IMR-90 (cell line): ENCODE measurements around the gene F12. TPM values are rescaled to one million over a fixed set of nuclear protein-coding genes. Genes with fewer than 3 reads are reported as not detected.

Source experiments
- ATAC-seq: fragments of 200-7000 bp; cut with Tn5 transposase; 2 replicates; pipeline ENCODE4 v1.9.1; 2020; ENCODE audit warnings: low read depth, mild to moderate bottlenecking, moderate library complexity
- BruUV-seq: library from RNA; stranded (reverse); fragments of 400-500 nt; replicated peaks from 2 replicates; lab custom pipeline; 2021; lab: Mats Ljungman, UMichigan
- CTCF ChIA-PET: fragments of 300-600 bp; formaldehyde crosslinking; extraction: SDS; loops from one replicate; lab custom pipeline; 2021; ENCODE audit warnings: antibody characterized with exemption; lab: Yijun Ruan, JAX
- POLR2A ChIA-PET: fragments of 300-600 bp; sonication (Branson Sonifier 250); formaldehyde crosslinking; loops from one replicate; lab custom pipeline; 2022; ENCODE audit warnings: antibody characterized with exemption; ENCODE audit not compliant: unreplicated experiment; lab: Charles Lee
- DNase-seq: peaks from one replicate; pipeline ENCODE4 v3.0.0; 2013
- H2AFZ ChIP-seq: replicated peaks from 2 replicates; pipeline ENCODE3; 2013; ENCODE audit warnings: low read length, mild to moderate bottlenecking; ENCODE audit not compliant: poor library complexity
- H2AK5ac ChIP-seq: 2 replicates; pipeline ENCODE4 v1.6.1; 2013; ENCODE audit warnings: low read depth, low read length, inconsistent platforms
- H2AK9ac ChIP-seq: replicated peaks from 2 replicates; pipeline ENCODE3; 2013; ENCODE audit warnings: mild to moderate bottlenecking, low read depth, low read length, moderate library complexity; ENCODE audit not compliant: poor library complexity
- H2BK120ac ChIP-seq: 2 replicates; pipeline ENCODE4 v1.6.1; 2013; ENCODE audit warnings: low read depth, low read length, inconsistent platforms
- H2BK15ac ChIP-seq: 3 replicates; pipeline ENCODE4 v1.6.1; 2013; ENCODE audit warnings: low read depth, low read length, inconsistent platforms
- H2BK20ac ChIP-seq: 2 replicates; pipeline ENCODE4 v1.6.1; 2013; ENCODE audit warnings: low read depth, mild to moderate bottlenecking, inconsistent platforms, low read length, moderate library complexity
- H2BK5ac ChIP-seq: 2 replicates; pipeline ENCODE4 v1.6.1; 2013; ENCODE audit warnings: mild to moderate bottlenecking, low read depth, low read length, inconsistent platforms; ENCODE audit not compliant: poor library complexity, severe bottlenecking
- H3K14ac ChIP-seq: replicated peaks from 2 replicates; pipeline ENCODE4 v1.6.1; 2013; ENCODE audit warnings: low read depth, low read length, inconsistent platforms
- H3K18ac ChIP-seq: 2 replicates; pipeline ENCODE4 v1.6.1; 2013; ENCODE audit warnings: low read depth, low read length, control low read depth
- H3K23ac ChIP-seq: 2 replicates; pipeline ENCODE4 v1.6.1; 2013; ENCODE audit warnings: low read depth, low read length, inconsistent platforms
- H3K27ac ChIP-seq: 2 replicates; pipeline ENCODE4 v1.5.1; 2013; ENCODE audit warnings: mild to moderate bottlenecking, control low read depth, low read length; ENCODE audit not compliant: insufficient read depth
- H3K27me3 ChIP-seq: 2 replicates; pipeline ENCODE4 v1.6.1; 2013; ENCODE audit warnings: low read length; ENCODE audit not compliant: control insufficient read depth, insufficient read depth
- H3K36me3 ChIP-seq: 2 replicates; pipeline ENCODE4 v1.6.1; 2013; ENCODE audit warnings: low read length, mixed read lengths; ENCODE audit not compliant: control insufficient read depth, insufficient read depth
- H3K4ac ChIP-seq: 2 replicates; pipeline ENCODE4 v1.6.1; 2013; ENCODE audit warnings: low read depth, low read length, inconsistent platforms
- H3K4me1 ChIP-seq: 2 replicates; pipeline ENCODE4 v1.6.1; 2013; ENCODE audit warnings: low read length, mixed read lengths; ENCODE audit not compliant: control insufficient read depth, insufficient read depth
- H3K4me2 ChIP-seq: 2 replicates; pipeline ENCODE4 v1.6.1; 2013; ENCODE audit warnings: low read depth, mild to moderate bottlenecking, control low read depth, low read length, moderate library complexity
- H3K4me3 ChIP-seq: 2 replicates; pipeline ENCODE4 v1.5.1; 2013; ENCODE audit warnings: low read depth, mild to moderate bottlenecking, control low read depth, low read length, moderate library complexity; ENCODE audit not compliant: insufficient read depth
- H3K56ac ChIP-seq: 2 replicates; pipeline ENCODE4 v1.6.1; 2013; ENCODE audit warnings: low read length, inconsistent platforms; ENCODE audit not compliant: insufficient read depth; ENCODE audit errors: extremely low read depth
- H3K79me1 ChIP-seq, 2 experiments: 2 replicates each; pipeline ENCODE4 v1.6.1; 2013; ENCODE audit warnings: low read length in 2 of 2, inconsistent platforms in 1 of 2, low read depth in 1 of 2
- H3K9ac ChIP-seq: 2 replicates; pipeline ENCODE4 v1.6.1; 2013; ENCODE audit warnings: low read depth, low read length, control low read depth
- H3K9me1 ChIP-seq: 2 replicates; pipeline ENCODE4 v1.6.1; 2013; ENCODE audit warnings: low read length, inconsistent platforms; ENCODE audit not compliant: insufficient read depth
- H3K9me3 ChIP-seq: 2 replicates; pipeline ENCODE4 v1.6.1; 2013; ENCODE audit warnings: low read length; ENCODE audit not compliant: control insufficient read depth, insufficient read depth
- H4K20me1 ChIP-seq: 2 replicates; pipeline ENCODE4 v1.6.1; 2013; ENCODE audit warnings: low read length, inconsistent platforms; ENCODE audit not compliant: insufficient read depth
- H4K5ac ChIP-seq: 2 replicates; pipeline ENCODE4 v1.6.1; 2013; ENCODE audit warnings: mild to moderate bottlenecking, low read depth, low read length, control low read depth
- H4K8ac ChIP-seq, 2 experiments: 2 replicates each; pipeline ENCODE4 v1.6.1; 2013; ENCODE audit warnings: low read depth in 2 of 2, low read length in 2 of 2, control low read depth in 1 of 2, inconsistent platforms in 1 of 2
- H4K91ac ChIP-seq: 2 replicates; pipeline ENCODE4 v1.6.1; 2013; ENCODE audit warnings: low read depth, low read length, inconsistent platforms; ENCODE audit not compliant: insufficient read depth
- BHLHE40 ChIP-seq: fragments of 150-350 bp; IDR thresholded peaks from 2 replicates; pipeline ENCODE4 v1.6.1; 2016; ENCODE audit warnings: mild to moderate bottlenecking, low read depth, low read length
- ELK1 ChIP-seq: fragments of 150-350 bp; IDR thresholded peaks from 2 replicates; pipeline ENCODE4 v1.6.1; 2016; ENCODE audit warnings: low read depth, mild to moderate bottlenecking, low read length, moderate library complexity, borderline replicate concordance
- FOS ChIP-seq: fragments of 150-350 bp; IDR thresholded peaks from 2 replicates; pipeline ENCODE4 v1.6.1; 2016; ENCODE audit warnings: low read depth, low read length
- MAFK ChIP-seq: IDR thresholded peaks from 2 replicates; pipeline ENCODE4 v1.6.1; 2012; ENCODE audit warnings: low read depth, low read length, improper control_type of control experiment
- MXI1 ChIP-seq: IDR thresholded peaks from 2 replicates; pipeline ENCODE4 v1.6.1; 2012; ENCODE audit warnings: low read depth, mild to moderate bottlenecking, low read length, moderate library complexity, borderline replicate concordance
- NFE2L2 ChIP-seq: fragments of 150-350 bp; IDR thresholded peaks from 2 replicates; pipeline ENCODE4 v1.6.1; 2016; ENCODE audit warnings: low read depth, mild to moderate bottlenecking, low read length
- POLR2A ChIP-seq: IDR thresholded peaks from 2 replicates; pipeline ENCODE4 v1.6.1; 2012; ENCODE audit warnings: mild to moderate bottlenecking, low read depth, low read length
- RAD21 ChIP-seq: IDR thresholded peaks from 2 replicates; pipeline ENCODE4 v1.6.1; 2012; ENCODE audit warnings: low read length, improper control_type of control experiment
- RFX5 ChIP-seq: IDR thresholded peaks from 2 replicates; pipeline ENCODE4 v1.8.0; 2012; ENCODE audit warnings: low read depth, mild to moderate bottlenecking, low read length, moderate library complexity
- USF2 ChIP-seq: fragments of 150-350 bp; IDR thresholded peaks from 2 replicates; pipeline ENCODE4 v1.6.1; 2017; ENCODE audit warnings: mild to moderate bottlenecking, antibody characterized with exemption, low read length, low read depth
- WGBS, 2 experiments: methylation state at CpG; one replicate each; pipeline versions ENCODE4 v1.1.5 to v1.1.7; 2013; ENCODE audit warnings: missing lambda C conversion rate in 2 of 2; ENCODE audit not compliant: insufficient read length in 1 of 2; ENCODE audit errors: extremely low coverage in 2 of 2; 5-methylcytosine and 5-hydroxymethylcytosine counted together
- dilution Hi-C: fragments of 300-500 bp; cut with HindIII; formaldehyde crosslinking; loops from one replicate; pipeline ENCODE4 v1.14.3; 2018; ENCODE audit warnings: low sequenced_read_pairs; ENCODE audit not compliant: unreplicated experiment
- in situ Hi-C: fragments of 300-500 bp; cut with MboI; formaldehyde crosslinking; loops from 3 replicates; pipeline ENCODE4 v1.14.3; 2019; ENCODE audit warnings: low sequenced_read_pairs, inconsistent platforms, mixed read lengths
- intact Hi-C: fragments of 100-400 bp; cut with micrococcal nuclease; formaldehyde crosslinking; loops from 2 replicates; pipeline ENCODE4 v1.10.0; 2022
- polyA plus RNA-seq, 3 experiments: library from polyadenylated mRNA; depleted of rRNA; stranded (reverse); fragments of >200 nt; gene quantifications; 2 replicates each; pipeline ENCODE4 v1.2.3, GENCODE V29; 2012; ENCODE audit warnings: low replicate concordance in 1 of 3
- total RNA-seq: library from RNA; depleted of rRNA; stranded (reverse); fragments of >200 nt; gene quantifications from 2 replicates; pipeline ENCODE4 v1.2.3, GENCODE V29; 2012

The F12 gene
- total and polyA plus RNA-seq, 2 of the 4 experiments (the other 2 are of a cell fraction), result 0.36 to 1.2 TPM

GRCh38 chr5:177445917-177446199 lies 36.5 kb upstream of the F12 start:
- peak overlapping the region; percentile 82; the same call in 1 of the 2 replicates for H3K4ac ChIP-seq
- in situ Hi-C loops, result loop anchor here (5.0 kb wide), 2 partner anchors 39 to 134 kb away; partner anchors contain the start of genes F12 and MXD3
- no peaks in the 10 kb centered on the region; the same call in 1 of the 2 replicates for H3K36me3 ChIP-seq
- no peak overlapping the region for H2BK120ac ChIP-seq
- BruUV-seq, result no TSS peak
- no peak overlapping the region for H2BK20ac ChIP-seq
- no peak overlapping the region for H3K56ac ChIP-seq
- WGBS, 2 experiments, result 20% methylated on average over 3 of the region's 8 CpGs; no CpG with 5 or more reads in 1 of the 2 experiments
- peak overlapping the region; percentile 92 for H3K4me3 ChIP-seq
- peak overlapping the region; percentile 57; the same call in 1 of the 2 replicates for H3K27ac ChIP-seq
- POLR2A ChIA-PET, result no interaction called here
- dilution Hi-C loops, result no loop called here
- H3K9me1 ChIP-seq, result peaks cover 4% of the 10 kb centered on the region; the same call in 1 of the 2 replicates
- intact Hi-C loops, result loop anchor here (2.0 kb wide), 2 partner anchors 41 to 55 kb away; no protein-coding TSS in a partner anchor
- H2AFZ ChIP-seq, result peak overlapping the region; percentile 99
- no peak overlapping the region for H2BK15ac ChIP-seq
- H3K27me3 ChIP-seq, result no peaks in the 10 kb centered on the region
- peak overlapping the region; percentile 66 for H3K9ac ChIP-seq
- TF ChIP-seq POLR2A (no peak), BHLHE40 (no peak), NFE2L2 (no peak), FOS (no peak), USF2 (no peak), MXI1 (no peak), RFX5 (no peak), ELK1 (no peak), MAFK (no peak), RAD21 (no peak)
- peak overlapping the region; percentile 62 to 92; a peak in 3 of 4 replicates for H4K8ac ChIP-seq
- H4K20me1 ChIP-seq, result peaks cover 11% of the 10 kb centered on the region; the same call in 1 of the 2 replicates
- H4K91ac ChIP-seq, result peak overlapping the region; percentile 28
- CTCF ChIA-PET, result interaction anchor here (0.7 to 4.7 kb wide), 3 partner anchors 42 to 79 kb away, joined by 3 to 28 read pairs (median 4); no protein-coding TSS in a partner anchor
- peak overlapping the region; percentile 73 for H2AK9ac ChIP-seq
- DNase-seq (no peak), ATAC-seq (no peak)
- H3K14ac ChIP-seq, result peak overlapping the region; percentile 68; the same call in 1 of the 2 replicates
- H3K18ac ChIP-seq, result no peak overlapping the region
- H2BK5ac ChIP-seq, result no peak overlapping the region
- no peaks in the 10 kb centered on the region for H3K9me3 ChIP-seq
- H3K23ac ChIP-seq, result peak overlapping the region; percentile 89; the same call in 1 of the 2 replicates
- H2AK5ac ChIP-seq, result 0 out of 2 replicates have a peak overlapping the region, but pooled peaks have one; percentile 78
- peak overlapping the region; percentile 77; the same call in 1 of the 2 replicates for H4K5ac ChIP-seq
- H3K4me1 ChIP-seq, result peaks cover 10% of the 10 kb centered on the region
- peaks cover 0 to 4% of the 10 kb centered on the region in 2 experiments; a peak in 1 of 4 replicates for H3K79me1 ChIP-seq
- H3K4me2 ChIP-seq, result peak overlapping the region; percentile 96
